HG02973 (cell line): ENCODE measurements around the gene BTF3.
A peak's percentile ranks its signal among the peaks of the same experiment; 100 is the strongest.

Experiments used
- ATAC-seq: cut with Tn5 transposase; IDR thresholded peaks from one replicate; pipeline ENCODE4 v1.9.1; 2021; ENCODE audit warnings: moderate library complexity; ENCODE audit not compliant: unreplicated experiment

The BTF3 gene

DNA sequence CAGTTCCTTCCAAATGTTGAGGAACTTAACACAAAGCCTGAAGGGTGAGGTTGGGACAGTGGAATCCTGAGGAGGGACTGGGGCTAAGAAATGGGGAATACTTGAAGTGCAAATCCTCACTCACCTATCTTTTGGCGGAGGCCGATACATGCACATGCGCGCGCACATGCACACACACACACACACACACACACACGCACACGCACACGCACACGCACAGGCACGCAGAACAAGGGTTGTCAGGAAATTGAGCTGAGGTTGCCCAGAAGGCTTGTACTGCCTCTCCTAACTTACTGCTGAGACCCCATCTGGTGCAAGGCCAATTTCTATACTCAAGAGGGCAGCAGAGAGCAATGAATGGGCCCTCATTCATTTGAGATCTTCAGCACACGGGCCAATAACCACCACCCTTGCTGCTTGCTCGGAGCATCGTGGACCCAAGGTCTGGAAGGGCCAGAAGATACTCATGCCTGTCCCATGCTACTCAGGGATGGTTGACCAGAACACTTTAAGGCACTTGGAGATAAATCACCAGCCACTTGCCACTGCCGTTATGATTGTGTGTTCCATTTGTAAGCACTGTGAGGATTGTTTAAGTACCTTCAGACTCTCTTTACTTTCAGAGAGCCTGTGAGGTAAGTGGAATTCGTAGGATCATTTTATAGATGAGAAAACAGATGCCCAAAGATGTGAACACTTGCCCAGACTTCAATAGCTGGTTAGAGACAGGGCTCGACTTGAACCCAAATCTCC is 21.5 kb downstream of the BTF3 start:
- ATAC-seq: peak; percentile 96

DNA sequence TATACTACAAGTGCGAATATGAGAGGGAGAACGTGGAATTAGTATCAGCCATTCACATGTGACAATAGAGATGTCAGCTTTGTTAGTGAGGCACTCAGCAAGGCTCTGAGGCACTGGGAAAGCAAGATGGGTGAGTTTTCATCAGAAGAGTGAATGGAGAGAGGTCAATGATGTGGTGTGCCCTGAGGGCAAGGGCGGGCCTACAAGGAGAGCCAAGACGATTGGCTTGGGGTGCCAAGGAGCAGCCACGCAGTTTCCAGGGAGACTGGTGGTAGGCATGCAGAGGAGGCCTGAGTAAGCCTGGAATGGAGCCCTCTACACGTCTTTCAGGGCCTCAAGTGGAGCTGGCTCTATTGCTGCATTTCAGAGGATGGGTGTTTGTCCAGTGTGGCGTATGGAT is 24.7 kb downstream of the BTF3 start:
- no peak for ATAC-seq

DNA sequence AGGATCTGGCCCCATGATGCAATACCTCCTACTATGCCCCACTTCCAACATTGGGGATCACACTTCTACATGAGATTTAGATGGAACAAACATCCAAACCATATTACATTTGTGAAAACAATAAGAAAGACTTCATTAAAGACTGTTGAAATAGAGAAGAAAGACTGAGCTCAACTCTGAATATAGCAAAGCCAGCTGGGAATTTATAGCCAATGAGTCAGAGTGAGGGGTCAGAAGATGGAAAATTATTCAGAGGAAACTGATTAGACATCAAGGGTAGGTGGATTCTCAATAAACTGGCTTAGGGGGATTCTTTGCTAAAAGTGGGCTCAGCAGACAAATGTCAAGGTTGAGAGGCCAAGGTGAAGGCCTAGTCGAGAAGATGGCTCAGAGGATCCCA is 25.6 kb downstream of the BTF3 start:
- ATAC-seq: no peak

- ATAC-seq: no peak
These were observed 27.5 kb downstream of the BTF3 start for GRCh38 chr5:73525606-73526203.

DNA sequence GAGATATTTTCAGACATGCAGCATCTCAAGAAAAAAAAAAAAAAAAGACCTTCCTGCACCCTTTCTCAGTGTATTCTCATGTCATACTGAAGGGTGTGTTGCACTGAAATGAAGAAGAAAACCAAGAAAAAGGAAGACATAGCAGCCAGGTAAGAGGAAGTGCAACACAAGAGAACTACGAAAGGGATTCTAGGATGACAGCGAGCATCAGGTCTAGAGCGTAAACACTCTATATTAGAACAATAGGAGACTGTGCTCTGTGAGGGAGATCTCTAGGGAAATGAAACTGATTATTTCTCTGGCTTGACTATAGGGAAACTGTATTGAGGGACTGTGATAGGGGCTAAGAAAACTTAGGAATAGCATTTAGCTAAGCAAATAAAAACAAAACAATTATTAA is 30.0 kb downstream of the BTF3 start:
- no peak for ATAC-seq

- ATAC-seq: no peak
These were observed 30.8 kb downstream of the BTF3 start for GRCh38 chr5:73529081-73529480.

GRCh38 chr5:73531356-73531755 is 33.1 kb downstream of the BTF3 start:
- ATAC-seq: no peak

GRCh38 chr5:73532195-73532594 is 34.0 kb downstream of the BTF3 start:
- ATAC-seq: no peak

DNA sequence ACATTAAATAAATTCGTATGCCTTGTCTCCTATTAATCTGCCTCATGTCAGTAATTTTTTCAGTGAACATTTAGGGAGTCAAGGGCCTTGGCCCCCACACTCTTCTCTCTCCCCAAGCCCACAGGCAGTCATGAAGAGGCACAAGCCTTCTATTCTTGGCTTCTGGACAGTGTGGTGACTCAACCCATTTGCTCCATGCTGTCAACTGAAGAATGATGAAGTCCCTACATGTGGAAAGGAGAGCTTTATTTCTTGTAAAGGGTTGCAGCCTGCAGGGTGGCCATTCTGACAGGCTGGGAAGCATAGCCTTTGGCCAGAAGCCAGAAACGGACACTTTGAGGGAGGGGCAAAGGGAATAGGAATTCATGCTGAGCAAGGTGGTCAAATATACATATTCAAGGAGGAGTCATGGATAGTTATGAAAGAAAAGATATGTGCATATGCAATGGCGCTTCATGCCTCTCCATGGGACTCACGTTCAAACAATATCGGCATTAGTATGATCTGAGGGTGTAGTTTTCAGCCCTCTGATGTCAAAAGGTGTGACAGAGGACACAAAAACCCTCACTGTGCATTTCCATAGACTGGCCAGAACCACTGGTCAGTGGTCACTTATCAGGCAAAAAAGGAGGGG is 35.9 kb downstream of the BTF3 start:
- no peak for ATAC-seq

GRCh38 chr5:73534971-73535370 is 36.7 kb downstream of the BTF3 start:
- no peak for ATAC-seq

GRCh38 chr5:73539730-73540129 is 41.5 kb downstream of the BTF3 start:
- no peak for ATAC-seq

- no peak for ATAC-seq
These were observed 42.0 kb downstream of the BTF3 start for GRCh38 chr5:73540192-73540591.

DNA sequence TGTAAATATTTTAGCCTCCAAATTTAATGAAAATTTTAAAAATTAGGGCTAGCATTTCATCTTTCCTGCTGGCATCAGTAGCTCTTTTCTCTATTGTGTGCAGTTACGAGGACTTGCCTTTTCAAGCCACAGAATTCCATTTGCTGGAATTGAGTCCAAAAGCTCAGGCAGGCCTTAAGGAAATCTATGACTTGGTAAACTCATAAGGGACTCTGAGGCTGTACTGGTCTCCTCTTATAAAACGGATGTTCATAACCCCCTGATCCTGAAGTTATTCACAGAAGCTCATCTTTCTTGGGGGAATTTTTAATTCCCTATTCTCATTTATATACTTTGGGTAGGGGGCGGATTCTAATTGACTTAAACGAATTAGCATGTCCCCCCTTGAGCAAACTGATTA is 43.8 kb downstream of the BTF3 start:
- no peak for ATAC-seq

- no peak for ATAC-seq
These were observed 46.5 kb downstream of the BTF3 start for GRCh38 chr5:73544429-73545402.

DNA sequence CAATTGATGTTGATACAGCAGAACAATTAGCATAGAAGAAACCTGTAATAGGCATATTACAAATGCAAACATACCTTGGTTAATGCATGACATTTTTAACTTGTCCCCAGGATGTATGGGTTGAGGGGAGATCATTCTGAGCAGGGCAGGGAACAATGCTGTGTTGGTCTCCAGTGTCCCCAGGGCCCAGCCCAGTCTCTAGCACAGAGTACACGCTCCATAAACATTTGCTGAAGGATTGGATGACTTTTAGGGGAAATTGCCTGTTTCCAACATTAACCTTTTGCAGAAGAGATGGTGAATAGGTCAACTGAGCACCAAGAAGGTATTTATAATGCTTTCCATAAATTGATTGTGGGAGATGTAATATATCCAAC is 47.1 kb downstream of the BTF3 start:
- no peak for ATAC-seq

- no peak for ATAC-seq
These were observed 51.8 kb downstream of the BTF3 start for GRCh38 chr5:73550016-73550415.

GRCh38 chr5:73552642-73553041 is 54.4 kb downstream of the BTF3 start:
- no peak for ATAC-seq
